ELR (cell line): ENCODE measurements around the gene SMAD9.

Source experiments
- DNase-seq: peaks from one replicate; pipeline ENCODE4 v3.0.0-alpha.2; 2015; ENCODE audit warnings: low read depth

The SMAD9 gene

GRCh38 chr13:36862722-36863121 is 57.3 kb downstream of the SMAD9 start:
- no peak for DNase-seq

GRCh38 chr13:36862002-36862685 is 57.9 kb downstream of the SMAD9 start:
- peak; percentile 44 for DNase-seq

GRCh38 chr13:36859259-36859658 is 60.8 kb downstream of the SMAD9 start:
- no peak for DNase-seq

- peak; percentile 79 for DNase-seq
These were observed 61.7 kb downstream of the SMAD9 start for GRCh38 chr13:36858290-36858689.

GRCh38 chr13:36857253-36857652 is 62.8 kb downstream of the SMAD9 start:
- DNase-seq: no peak

GRCh38 chr13:36850790-36851438 is 69.1 kb downstream of the SMAD9 start:
- peak; percentile 37 for DNase-seq

- DNase-seq: peak; percentile 22
These were observed 71.6 kb downstream of the SMAD9 start for GRCh38 chr13:36848199-36848982.

- no peak for DNase-seq
These were observed 72.4 kb downstream of the SMAD9 start for GRCh38 chr13:36847606-36848005.

- no peak for DNase-seq
These were observed 78.6 kb downstream of the SMAD9 start for GRCh38 chr13:36841391-36841790.

- no peak for DNase-seq
These were observed 79.3 kb downstream of the SMAD9 start for GRCh38 chr13:36840718-36841250.

- DNase-seq: no peak
These were observed 80.1 kb downstream of the SMAD9 start for GRCh38 chr13:36839981-36840380.

- DNase-seq: no peak
These were observed 80.8 kb downstream of the SMAD9 start for GRCh38 chr13:36839281-36839680.

- DNase-seq: no peak
These were observed 82.5 kb downstream of the SMAD9 start for GRCh38 chr13:36837354-36838092.

GRCh38 chr13:36834299-36834698 is 85.7 kb downstream of the SMAD9 start:
- DNase-seq: peak; percentile 65

GRCh38 chr13:36831291-36831690 is 88.7 kb downstream of the SMAD9 start:
- no peak for DNase-seq

GRCh38 chr13:36829753-36830152 is 90.3 kb downstream of the SMAD9 start:
- no peak for DNase-seq

- DNase-seq: peak; percentile 46
These were observed 97.3 kb downstream of the SMAD9 start for GRCh38 chr13:36822785-36823184.

GRCh38 chr13:36820222-36820621 is 99.8 kb downstream of the SMAD9 start:
- peak; percentile 22 for DNase-seq

- peak; percentile 60 for DNase-seq
These were observed 100.3 kb downstream of the SMAD9 start for GRCh38 chr13:36819739-36820090.

GRCh38 chr13:36818804-36819738 is 101.0 kb downstream of the SMAD9 start, which contains the start of gene RFXAP:
RFXAP (plus strand) TSS chr13:36819222; CDS start chr13:36819358, 136 bp downstream.
- peak; percentile 88 for DNase-seq
